ENCODE data around the gene PLCH2.

GRCh38 chr1:2501820-2502119, 25.7 kb downstream of the PLCH2 start:
- TF ChIP-seq CTCF (conservative IDR thresholded peaks at IDR 0.05; ENCODE audit: low read depth, low read length), result no peak
- TF ChIP-seq EZH2 (IDR thresholded peaks at IDR 0.05; ENCODE audit: low read length, unreplicated experiment), result no peak
- no peak for TF ChIP-seq EZH2phosphoT487 (IDR thresholded peaks at IDR 0.05; ENCODE audit: borderline replicate concordance, low read length)

Data from PC-3 (cell line).